Stimulated activated CD4-positive, alpha-beta T cell treated with anti-CD3 and anti-CD28 coated beads, Interleukin-12 subunit alpha, Interleukin-12 subunit beta, amount 100 ng/mL, for 48 hours (primary cell): ENCODE data around the gene COPRS.
A peak's percentile ranks its signal among the peaks of the same experiment; 100 is the strongest.
"Not testable (repeated sequence)": the region's sequence is repeated elsewhere in the genome, so short reads cannot be mapped to it uniquely, and the experiment has no call there.

Source experiments
- DNase-seq, 3 donors: peaks; one replicate each; pipeline ENCODE4 v3.0.0-alpha.2; 2020; ENCODE audit warnings: low read depth in 2 of 3, low spot score in 1 of 3

Gene COPRS

DNA sequence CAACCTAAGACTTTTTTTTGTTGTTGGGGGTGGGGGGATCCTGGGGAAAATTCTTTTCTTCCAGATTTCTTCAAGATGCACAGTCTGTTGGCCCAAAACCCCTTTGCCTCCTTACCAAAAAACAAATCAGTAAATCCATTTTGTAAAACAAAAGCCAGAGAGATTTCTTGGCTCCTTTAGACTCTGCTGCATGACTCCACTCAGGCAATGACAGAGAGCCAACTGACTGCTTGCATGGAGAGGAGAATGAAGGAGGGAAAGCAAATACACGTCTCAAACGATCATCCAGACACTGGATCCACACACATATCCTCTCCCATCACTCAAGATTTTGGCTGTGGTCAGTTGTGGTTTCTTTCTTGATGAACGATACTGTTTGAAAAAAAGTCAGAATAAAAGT, 13.8 kb downstream of the COPRS start:
- no peak for DNase-seq

DNA sequence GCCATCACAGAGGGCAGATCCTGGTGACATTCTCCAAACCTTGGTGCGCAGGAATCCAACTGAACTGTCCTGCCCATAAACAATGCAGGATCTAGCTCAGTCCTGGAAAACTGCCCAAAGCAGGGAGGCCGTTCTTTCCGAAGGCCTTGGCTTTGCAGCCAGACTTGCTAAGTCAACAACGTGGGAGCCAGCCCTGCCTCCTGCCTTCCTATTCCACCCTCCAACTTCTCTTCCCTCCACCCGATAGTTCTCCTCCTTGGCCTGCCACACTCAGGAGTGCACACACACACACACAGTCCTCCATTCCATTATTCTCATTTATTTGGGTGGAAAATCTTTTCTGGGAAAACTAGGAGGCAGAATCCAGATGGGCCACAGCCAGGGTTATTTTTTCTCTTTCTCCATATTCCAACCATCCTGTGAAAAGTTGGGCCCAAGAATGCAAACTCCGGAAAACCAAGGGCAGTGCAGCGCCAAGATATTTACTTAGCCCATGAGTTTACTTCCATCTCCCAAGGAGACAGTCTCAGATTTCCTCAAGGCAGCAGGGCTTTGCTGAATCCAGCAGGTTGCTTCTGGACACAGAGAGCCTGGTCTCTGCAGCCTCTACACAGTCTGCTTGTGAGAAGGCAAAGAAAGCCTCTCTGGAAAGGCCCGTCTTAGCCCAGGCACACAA, 15.8 kb downstream of the COPRS start:
- no peak for DNase-seq

DNA sequence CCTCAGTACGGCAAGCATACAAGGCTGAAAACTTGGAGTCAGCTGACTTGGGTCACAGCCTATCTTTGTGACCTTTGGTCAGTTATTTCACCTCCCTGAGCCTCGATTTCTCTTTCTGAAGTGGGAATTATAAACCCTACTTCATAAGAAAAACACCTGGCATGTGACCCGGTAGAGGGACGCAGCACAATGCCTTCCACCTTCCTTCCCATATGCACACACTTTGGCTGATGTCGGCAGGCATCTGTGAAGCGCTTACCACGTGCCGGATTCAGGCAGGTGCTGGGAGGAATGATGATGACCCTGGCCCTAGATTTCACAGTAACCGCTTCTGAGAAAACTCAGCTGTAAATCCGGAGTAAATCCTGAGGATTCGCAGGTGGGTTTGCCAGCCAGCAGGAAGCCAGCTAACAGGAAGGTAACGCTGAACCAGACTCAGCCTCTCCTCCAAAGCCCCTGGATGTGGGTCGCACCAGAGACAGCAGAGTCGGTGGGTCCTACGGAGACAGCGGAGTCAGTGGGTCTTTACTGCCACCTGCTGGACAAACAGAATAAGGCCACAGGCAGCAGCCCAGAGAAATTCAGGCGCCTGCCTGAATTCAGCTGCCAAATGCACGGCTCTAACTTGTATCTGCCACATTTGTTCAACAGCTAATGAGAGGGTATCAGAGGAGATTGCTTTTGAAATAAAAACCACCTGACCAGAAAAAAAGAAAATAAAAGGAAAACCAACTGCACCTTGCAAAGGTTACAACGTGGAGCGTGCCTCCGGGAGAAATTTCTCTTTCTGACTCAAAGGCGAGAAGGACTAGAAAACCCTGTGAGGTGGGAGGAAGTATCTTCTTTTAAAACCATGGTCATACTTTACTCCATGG, 16.6 kb downstream of the COPRS start:
- peak; percentile 39 to 68 (median 41) for DNase-seq

DNA sequence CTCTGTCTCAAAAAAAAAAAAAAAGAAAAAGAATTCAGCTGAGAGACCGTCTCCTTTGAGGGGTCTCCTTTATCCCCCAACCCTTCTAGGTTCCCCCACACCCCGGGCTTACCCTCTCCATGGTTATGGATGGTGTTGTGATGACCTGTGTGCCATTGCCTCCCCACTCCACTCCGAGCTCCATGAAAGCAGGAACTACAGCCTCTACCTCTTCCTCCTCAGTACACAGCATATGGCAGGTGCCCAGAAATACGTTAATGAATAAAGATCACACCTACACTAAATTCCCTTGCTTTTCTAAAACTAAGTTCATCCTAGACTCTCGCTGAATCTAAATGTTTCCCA, 17.2 kb downstream of the COPRS start:
- no peak for DNase-seq

DNA sequence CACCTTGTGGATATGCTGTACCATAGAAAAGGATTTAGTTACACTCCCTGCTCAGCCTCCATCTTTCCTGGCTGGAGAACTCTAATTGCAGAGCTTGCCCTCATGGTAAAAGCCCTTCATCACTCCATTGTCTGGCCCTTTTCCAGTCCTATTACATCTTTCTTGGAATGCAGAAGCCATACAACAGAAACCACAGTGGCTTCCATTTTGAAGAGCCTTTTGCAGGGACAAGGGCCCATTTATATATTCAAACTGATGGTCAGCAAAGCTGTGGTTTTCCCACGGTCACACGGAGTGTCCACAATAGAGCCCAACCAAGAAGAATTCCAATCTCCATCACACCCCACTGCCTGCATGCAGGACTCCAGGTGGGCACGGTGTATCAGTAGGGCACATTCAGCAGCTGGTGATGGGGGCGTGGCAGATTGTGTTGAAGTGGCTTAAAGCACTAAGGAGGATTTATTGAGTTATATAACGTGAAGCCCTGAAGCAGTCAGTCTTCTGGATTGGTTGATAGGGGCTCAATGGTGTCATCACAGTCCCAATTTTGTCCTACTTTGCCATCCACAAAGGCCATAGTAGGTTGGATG, 20.3 kb downstream of the COPRS start:
- DNase-seq = no peak

DNA sequence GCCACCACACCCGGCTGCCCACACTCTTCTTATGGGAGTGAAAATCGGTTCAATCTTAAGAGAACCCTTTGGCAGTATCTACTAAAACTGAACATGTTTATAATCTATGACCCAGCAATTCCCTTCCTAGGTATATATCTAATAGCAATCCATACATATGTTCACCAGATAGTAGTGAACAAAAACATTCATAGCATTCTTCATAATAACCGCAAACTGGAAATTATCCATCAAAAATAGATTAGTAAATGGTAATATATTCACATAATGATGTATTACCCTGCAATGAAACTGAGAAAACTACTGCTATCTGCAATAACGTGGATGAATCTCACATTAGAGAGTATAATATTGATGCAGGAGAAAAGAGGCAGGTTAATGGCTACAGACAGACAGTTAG, 23.1 kb downstream of the COPRS start:
- no peak for DNase-seq

DNA sequence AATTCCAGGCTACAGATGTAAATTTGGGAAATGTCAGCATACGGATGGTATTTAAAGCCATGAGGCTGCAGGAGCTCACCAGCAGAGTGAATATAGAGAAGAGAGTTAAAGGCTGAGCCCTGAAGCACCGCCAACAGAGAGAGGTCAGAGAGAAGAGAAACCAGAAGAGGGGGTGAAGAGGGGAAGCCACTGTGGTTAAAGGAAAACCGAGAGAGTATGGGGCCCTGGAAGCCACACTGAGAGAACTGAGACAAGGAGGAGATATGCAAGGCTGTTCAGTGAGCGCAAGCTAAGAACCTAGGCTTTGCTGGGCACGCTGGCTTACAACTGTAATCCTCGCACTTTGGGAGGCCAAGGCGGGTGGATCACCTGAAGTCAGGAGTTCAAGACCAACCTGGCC, 24.6 kb downstream of the COPRS start:
- peak in 1 of 3 donors; percentile 1 for DNase-seq

DNA sequence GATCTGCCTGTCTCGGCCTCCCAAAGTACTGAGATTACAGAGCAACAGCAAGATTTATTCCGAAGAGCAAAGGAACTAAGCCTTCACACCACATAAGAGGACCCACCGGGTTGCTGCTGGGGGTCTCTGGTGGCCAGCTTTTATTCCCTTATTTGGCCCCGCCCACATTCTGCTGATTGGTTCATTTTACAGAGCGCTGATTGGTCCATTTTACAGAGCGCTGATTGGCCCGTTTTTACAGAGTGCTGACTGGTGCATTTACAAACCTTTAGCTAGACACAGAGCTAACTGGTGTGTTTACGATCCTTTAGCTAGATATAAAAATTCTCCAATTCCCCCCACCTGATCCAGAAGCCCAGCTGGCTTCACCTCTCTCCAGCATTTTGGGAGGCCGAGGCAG, 26.3 kb downstream of the COPRS start:
- no peak for DNase-seq

DNA sequence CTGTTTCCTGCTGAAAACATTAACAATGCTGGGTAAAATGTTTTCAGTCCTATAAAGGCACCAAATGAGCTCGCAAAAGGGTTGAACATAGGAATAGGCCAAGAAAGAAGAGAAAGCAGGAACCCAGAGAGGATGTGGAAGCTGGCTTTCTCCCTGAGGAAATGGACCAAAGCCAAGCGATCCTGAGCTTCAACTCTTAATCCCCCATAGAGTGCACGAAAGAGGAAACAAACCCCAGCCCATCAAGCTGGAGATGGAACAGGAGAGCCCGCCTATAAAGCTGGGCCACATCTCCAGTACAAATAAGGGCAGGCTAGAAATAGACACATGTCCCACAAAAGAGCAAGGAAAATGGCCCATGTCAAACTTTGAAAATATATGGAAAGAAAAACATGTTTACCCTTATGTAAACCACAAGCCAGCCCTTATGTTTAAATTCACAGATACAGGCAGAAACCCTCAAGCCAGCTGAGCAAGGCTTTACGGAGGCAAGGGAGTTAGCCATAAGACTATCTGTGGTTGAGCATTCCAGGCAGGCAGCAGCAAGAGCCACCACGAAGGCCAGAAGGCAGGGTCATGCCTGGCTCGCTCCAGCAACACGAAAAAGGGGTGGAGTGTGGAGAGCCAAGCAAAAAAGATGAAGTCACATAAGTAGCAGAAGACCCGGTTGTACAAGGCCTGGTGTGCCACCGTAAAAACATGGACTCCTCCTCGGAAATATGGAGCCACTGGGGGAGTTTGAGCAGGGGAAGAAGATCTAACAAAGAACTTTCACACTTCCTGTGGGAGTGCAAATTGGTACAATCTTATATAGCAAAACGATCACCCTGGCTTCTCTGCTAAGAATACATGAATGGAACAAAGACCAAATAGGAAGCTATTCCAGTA, 27.8 kb downstream of the COPRS start:
- no peak for DNase-seq

DNA sequence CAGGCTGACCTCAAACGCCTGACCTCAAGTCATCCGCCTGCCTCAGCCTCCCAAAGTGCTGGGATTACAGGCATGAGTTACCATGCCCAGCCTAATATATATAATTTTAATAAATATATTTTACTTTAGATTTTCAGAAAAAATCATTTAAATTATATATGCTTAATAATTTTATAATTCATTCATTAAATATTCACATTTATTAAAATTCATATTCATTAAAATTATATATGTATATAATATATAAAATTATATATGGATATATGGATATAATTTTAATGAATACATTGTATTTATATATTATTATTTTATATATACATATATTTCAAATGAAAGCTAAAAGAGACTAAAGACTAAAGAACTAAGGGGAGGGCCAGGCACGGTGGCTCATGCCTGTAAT, 29.4 kb downstream of the COPRS start:
- DNase-seq = no peak

DNA sequence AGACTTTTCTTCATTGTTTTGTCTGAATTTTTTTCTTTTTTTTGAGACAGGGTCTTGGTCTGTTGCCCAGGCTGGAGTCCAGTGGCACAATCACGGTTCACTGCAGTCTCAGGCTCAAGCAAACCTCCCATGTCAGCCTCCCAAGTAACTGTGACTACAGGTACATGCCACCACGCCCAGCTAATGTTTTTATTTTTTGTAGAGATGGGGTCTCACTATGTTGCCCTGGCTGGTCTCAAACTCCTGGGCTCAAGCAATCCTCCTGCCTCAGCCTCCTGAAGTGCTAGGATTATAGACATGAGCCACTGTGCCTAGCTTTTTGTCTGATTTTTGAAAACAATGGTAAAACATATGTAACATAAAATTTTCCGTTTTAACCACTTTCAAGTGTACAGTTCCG, 30.1 kb downstream of the COPRS start:
- DNase-seq = not testable (repeated sequence)

DNA sequence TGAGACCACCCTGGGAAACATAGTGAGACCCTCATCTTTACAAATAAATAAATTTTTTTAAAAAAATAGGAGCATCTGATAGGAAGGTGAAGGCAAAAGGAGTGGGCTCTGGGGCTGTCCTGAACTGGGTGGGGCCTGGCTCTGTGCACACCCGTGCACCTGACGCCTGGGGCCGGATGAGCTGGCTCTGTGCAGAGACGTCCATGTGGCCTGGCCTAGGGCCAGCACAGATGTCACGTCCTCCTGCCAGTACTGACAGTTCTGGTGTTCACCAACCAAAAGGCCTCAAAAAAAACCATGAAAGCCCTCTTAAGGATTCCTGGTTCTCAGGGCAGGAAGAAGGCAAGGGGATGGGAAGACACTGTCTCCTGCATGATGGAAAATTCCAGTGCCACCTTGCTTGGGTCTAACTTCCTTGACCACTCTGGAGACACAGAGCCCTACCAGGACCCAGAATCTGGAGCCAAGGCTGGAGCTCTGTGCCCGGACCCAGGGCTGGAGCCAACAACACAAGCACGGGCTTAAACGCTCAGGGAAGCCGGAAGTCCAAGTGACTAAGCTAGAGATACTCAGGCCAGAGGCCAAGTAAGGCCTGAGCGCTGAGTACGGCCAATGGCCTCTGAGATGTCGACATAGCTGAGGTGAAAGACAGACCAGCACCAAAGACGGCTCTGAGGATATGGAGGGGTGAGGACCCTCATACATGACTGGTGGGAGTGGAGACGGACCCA, 32.9 kb downstream of the COPRS start:
- no peak for DNase-seq

DNA sequence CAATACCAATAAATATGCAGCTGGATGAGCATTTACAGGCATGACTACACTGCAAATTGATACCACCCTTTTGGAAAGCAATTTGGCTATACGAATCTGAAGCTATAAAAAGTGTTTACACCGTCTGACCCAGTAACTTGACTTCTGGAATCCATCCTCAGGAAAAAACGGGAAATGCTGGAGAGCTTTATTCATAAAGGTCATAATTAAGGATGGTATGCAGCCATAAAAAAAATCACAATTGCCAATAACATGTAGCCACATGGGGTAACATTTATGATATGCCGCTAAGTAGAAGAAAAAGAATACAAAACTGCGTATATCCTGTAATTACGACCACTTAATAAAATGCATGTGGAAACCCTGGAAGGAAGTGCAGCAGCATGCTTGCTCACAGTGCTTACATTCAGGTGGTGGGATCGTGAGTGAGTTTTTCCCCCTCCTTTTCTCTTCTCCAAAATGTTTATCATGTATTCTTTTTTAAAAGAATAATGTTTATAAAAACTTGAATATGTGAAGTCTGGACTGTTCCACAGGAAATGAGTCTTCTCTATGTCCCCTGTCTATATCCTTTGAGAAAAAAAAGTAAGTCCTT, 34.2 kb downstream of the COPRS start:
- no peak for DNase-seq

DNA sequence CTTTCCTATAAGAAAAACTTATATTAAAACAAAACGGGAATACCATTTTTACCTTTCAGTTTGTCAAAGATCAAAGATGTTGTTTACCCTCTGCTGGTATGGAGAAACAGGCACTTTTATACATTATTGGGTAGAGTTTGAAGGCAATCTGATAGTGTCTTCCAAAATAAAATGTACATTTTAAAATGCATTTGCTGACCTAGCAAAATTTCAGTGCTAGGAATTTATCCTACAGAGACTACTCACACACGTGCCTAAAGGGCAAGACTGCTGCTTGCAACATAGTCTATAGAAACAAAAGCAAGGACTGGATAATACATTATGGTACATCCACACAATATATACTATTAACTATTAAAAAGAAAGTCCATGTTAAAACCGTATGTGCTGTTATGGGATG, 36.0 kb downstream of the COPRS start:
- DNase-seq = no peak

DNA sequence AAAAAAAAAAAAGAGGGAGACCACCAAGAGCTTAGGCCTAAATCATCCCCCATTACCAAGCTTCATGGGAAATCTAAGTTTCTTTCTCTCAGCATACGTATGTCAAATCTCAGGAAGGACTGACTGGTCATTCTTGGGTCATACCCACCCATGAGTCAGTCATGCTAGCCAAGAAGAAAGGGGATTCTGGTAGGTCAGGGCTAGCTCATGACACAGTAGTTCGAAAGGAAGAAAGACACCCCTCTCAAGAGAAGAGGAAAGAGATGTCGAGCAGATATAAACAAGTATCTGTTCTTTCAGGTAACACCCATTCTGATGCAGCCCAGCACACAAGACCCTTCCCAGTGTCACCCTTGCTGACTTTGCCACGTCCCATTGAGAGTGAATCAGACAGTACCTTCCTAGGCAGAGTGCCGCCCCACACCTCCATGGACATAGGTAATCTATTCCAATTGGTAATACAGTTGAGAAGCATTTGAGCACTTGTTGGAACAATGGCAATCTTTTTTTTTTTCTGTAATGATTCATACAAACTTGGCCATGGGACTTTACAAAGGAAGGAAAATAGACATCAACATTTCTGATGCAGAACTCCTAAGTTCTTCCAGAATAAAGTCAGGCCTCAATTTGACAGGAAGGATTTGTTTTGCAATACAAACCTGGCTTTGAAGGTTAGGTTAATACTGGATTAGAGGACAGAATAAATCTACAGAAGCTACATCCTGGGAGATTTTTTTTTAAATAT, 38.2 kb downstream of the COPRS start:
- DNase-seq = no peak

DNA sequence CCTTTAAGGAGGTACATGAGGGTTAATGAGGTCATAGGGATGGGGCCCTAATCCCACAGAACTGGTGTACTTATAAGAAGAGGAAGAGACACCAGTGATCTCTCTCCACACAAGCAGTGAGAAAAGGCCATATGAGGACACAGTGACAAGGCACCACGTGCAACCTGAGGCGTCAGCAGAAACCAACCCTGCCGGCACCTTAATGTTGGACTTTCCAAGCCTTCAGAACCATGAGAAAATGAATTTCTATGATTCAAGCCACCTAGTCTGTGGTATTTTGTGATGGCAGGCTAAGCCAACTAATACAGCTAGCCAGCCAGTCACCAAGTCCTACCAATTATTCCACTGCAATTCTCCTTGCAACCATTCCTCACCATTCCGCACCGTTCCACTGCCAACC, 39.5 kb downstream of the COPRS start:
- no peak for DNase-seq

DNA sequence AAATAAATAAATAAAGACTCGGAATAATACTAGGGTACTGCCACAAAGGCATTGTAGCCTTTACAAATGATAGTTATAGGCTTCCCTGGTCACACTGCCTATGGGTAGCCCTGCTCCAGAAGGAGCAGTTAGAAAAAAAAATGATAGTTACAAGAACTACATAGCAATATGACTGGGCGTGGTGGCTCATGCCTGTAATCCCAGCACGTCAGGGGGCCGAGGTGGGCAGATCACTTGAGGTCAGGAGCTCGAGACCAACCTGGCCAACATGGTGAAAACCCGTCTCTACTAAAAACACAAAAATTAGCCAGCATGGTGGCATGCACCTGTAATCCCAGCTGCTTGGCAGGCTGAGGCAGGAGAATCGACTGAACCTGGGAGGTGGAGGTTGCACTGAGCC, 40.2 kb downstream of the COPRS start:
- not testable (repeated sequence) for DNase-seq

DNA sequence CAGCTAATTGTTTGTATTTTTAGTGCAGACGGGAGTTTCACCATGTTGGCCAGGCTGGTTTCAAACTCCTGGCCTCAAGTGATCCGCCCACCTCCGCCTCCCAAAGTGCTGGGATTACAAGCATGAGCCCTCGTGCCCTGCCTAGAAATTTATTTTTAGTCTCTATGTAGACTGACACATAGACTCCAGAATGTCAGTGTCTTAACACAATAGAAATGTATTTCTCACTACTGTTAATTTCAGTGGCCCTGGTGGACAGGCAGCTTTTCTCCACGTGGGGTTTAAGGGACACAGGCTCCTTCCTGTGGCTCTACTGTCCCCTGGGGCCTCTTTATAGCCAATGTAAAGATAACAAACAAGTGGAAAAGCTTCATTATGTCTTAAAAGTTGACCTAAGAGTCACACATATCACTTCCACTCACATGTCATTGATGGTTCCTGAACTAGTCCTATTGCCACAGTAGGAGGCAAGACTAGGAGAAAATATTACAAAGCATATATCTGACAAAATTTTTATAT, 43.8 kb downstream of the COPRS start:
- no peak for DNase-seq

DNA sequence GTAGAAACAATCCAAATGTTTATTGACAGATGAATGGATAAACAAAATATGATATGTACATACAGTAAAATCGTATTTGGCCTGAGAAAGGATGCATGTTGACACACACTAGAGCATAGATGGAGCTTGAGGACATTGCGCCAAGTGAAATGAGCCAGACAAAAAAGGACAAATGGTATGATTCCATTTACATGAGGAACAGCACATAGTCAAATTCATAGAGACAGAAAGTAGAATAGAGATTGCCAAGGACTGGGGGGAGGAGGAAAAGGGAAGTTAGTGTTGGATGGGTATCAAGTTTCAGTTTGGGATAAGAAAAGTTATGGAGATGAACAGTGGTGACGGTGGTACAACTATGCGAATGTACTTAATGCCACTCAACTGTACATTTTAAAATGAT, 47.9 kb downstream of the COPRS start:
- no peak for DNase-seq
